Caco-2 (cell line): ENCODE results near the gene CDK2AP2. TPM values are rescaled to one million over a fixed set of nuclear protein-coding genes. Genes with fewer than 3 reads are reported as not detected.

Experiments used
- BruUV-seq: library from RNA; stranded (reverse); fragments of 400-500 nt; replicated peaks from 2 replicates; lab custom pipeline; 2021; lab: Mats Ljungman, UMichigan
- CTCF ChIA-PET: fragments of 300-600 bp; sonication (Branson Sonifier 250); formaldehyde crosslinking; loops from one replicate; lab custom pipeline; 2022; ENCODE audit warnings: antibody characterized with exemption; lab: Charles Lee
- POLR2A ChIA-PET: fragments of 300-600 bp; sonication (Branson Sonifier 250); formaldehyde crosslinking; loops from one replicate; lab custom pipeline; 2022; ENCODE audit warnings: antibody characterized with exemption; lab: Charles Lee
- DNase-seq, 2 experiments: peaks; one replicate each; pipeline versions ENCODE4 v3.0.0 to v3.0.0-alpha.2; 2020 to 2022
- H3K27me3 ChIP-seq: replicated peaks from 2 replicates; pipeline ENCODE4 v1.6.0; 2011; ENCODE audit warnings: low read length; ENCODE audit not compliant: control insufficient read depth, insufficient read depth
- H3K36me3 ChIP-seq: 2 replicates; pipeline ENCODE4 v1.5.1; 2011; ENCODE audit warnings: low read length; ENCODE audit not compliant: control insufficient read depth, insufficient read depth
- H3K4me1 ChIP-seq: fragments of 250-450 bp; sonication (Bioruptor Pico); 2 replicates; pipeline ENCODE4 v1.5.1; 2020; ENCODE audit warnings: mild to moderate bottlenecking
- H3K4me3 ChIP-seq: 2 replicates; pipeline ENCODE4 v1.5.1; 2011; ENCODE audit warnings: low read depth, mild to moderate bottlenecking, control low read depth, low read length
- H3K9me3 ChIP-seq: fragments of 250-450 bp; sonication (Bioruptor Pico); 2 replicates; pipeline ENCODE4 v1.5.1; 2020; ENCODE audit warnings: mild to moderate bottlenecking, moderate library complexity
- H3K27ac Mint-ChIP-seq: one replicate; pipeline ENCODE4 v1.8.0; 2022; ENCODE audit warnings: mixed read lengths; ENCODE audit not compliant: unreplicated experiment
- H3K27me3 Mint-ChIP-seq: one replicate; pipeline ENCODE4 v1.8.0; 2022; ENCODE audit warnings: mixed read lengths; ENCODE audit not compliant: insufficient read depth, unreplicated experiment
- H3K36me3 Mint-ChIP-seq: one replicate; pipeline ENCODE4 v1.8.0; 2022; ENCODE audit warnings: mild to moderate bottlenecking, mixed read lengths; ENCODE audit not compliant: insufficient read depth, unreplicated experiment
- H3K4me1 Mint-ChIP-seq: one replicate; pipeline ENCODE4 v1.8.0; 2022; ENCODE audit warnings: low read depth, mixed read lengths; ENCODE audit not compliant: unreplicated experiment
- H3K4me3 Mint-ChIP-seq: one replicate; pipeline ENCODE4 v1.8.0; 2022; ENCODE audit warnings: mild to moderate bottlenecking, moderate library complexity, mixed read lengths; ENCODE audit not compliant: unreplicated experiment
- H3K9me3 Mint-ChIP-seq: one replicate; pipeline ENCODE4 v1.8.0; 2022; ENCODE audit warnings: mixed read lengths; ENCODE audit not compliant: unreplicated experiment
- intact Hi-C: fragments of 100-400 bp; cut with micrococcal nuclease; formaldehyde crosslinking; loops from one replicate; pipeline ENCODE4 v1.10.0; 2022; ENCODE audit not compliant: unreplicated experiment
- total RNA-seq: library from RNA; stranded (reverse); gene quantifications from 2 replicates; pipeline ENCODE4 v1.2.3, GENCODE V29; 2022
- TF ChIP-seq, protein P1 (sequence below), 2 experiments: fragments of 200-600 bp in 1 of 2; IDR thresholded peaks; 1 replicate in 1 of 2; 2 replicates in 1 of 2; pipeline versions ENCODE4 v1.5.1 to v1.8.0; 2011 to 2022; ENCODE audit warnings: antibody characterized with exemption in 1 of 2, control low read depth in 1 of 2, inconsistent platforms in 1 of 2, low read depth in 1 of 2, low read length in 1 of 2, mild to moderate bottlenecking in 1 of 2, moderate library complexity in 1 of 2; ENCODE audit not compliant: insufficient read depth in 1 of 2, severe bottlenecking in 1 of 2, unreplicated experiment in 1 of 2

Gene CDK2AP2
- total RNA-seq, 1 experiment from 2014 or later = 99.4 TPM

DNA sequence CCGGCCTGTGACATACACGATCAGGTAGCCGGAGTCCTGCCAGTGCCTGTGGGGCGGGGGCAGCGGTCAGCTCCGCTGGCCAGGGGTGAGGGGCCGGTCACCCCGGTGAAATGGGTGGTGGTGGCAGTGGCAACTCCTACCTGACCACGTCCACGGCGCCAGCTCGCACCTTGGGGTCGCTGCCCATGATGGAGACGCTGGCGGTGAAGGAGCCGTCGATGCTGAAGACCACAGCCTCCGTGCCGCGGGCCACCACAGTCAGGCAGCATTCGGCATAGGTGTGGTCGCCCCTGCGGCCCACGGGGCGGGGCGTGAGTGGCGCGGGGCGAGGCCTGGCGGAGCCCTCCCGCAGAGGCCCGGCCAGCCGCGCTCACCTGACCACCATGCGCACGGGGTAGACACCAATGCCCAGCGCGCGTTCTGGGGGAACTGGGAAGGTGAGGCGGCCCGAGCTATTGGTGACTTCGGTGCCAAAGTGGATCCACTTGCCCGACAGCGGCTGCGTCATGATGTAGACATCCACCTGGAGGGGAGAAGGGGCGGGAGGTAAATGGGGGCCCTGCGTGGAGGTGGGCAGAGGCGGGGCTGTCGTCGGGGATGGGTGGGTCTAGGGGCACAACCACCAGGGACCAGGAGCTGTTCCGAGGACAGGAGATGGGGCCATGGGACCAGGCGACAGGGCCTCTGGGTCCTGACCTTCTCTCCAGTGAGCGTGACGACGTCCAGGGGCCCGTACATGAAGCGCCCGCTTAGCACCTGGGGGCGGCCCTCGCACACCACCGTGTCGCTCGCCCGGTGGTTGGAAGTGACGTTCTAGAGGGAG, 14.2 kb downstream of the CDK2AP2 start:
- TF ChIP-seq, protein P1, sequence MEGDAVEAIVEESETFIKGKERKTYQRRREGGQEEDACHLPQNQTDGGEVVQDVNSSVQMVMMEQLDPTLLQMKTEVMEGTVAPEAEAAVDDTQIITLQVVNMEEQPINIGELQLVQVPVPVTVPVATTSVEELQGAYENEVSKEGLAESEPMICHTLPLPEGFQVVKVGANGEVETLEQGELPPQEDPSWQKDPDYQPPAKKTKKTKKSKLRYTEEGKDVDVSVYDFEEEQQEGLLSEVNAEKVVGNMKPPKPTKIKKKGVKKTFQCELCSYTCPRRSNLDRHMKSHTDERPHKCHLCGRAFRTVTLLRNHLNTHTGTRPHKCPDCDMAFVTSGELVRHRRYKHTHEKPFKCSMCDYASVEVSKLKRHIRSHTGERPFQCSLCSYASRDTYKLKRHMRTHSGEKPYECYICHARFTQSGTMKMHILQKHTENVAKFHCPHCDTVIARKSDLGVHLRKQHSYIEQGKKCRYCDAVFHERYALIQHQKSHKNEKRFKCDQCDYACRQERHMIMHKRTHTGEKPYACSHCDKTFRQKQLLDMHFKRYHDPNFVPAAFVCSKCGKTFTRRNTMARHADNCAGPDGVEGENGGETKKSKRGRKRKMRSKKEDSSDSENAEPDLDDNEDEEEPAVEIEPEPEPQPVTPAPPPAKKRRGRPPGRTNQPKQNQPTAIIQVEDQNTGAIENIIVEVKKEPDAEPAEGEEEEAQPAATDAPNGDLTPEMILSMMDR (IDR thresholded peaks at IDR 0.05; ENCODE audit: insufficient read depth in 1 of 2, low read depth in 1 of 2, low read length in 1 of 2, severe bottlenecking in 1 of 2, unreplicated experiment in 1 of 2) = no peak
- no peak for DNase-seq
- Mint-ChIP-seq H3K4me1 (peaks cover 6% of the 10 kb centered on the region), H3K36me3 (peaks cover 86% of the 10 kb centered on the region), H3K27me3 (no peaks in the 10 kb centered on the region), H3K4me3 (no peak overlapping the region), H3K9me3 (no peaks in the 10 kb centered on the region), H3K27ac (no peak overlapping the region)
- ChIA-PET CTCF (no interaction called here), POLR2A (interaction anchor here (1.2 kb wide), 1 partner anchor 73 kb away, joined by 6 read pairs; no protein-coding TSS in a partner anchor)
- H3K4me1 ChIP-seq = 0 out of 2 replicates have a peak, but pooled peaks cover 5% of the 10 kb centered on the region
- peaks cover 10% of the 10 kb centered on the region; the same call in 1 of the 2 replicates for H3K36me3 ChIP-seq
- H3K4me3 ChIP-seq = no peak overlapping the region
- H3K27me3 ChIP-seq = no peaks in the 10 kb centered on the region
- BruUV-seq = no TSS peak
- intact Hi-C loops = no loop called here
- no peaks in the 10 kb centered on the region for H3K9me3 ChIP-seq

DNA sequence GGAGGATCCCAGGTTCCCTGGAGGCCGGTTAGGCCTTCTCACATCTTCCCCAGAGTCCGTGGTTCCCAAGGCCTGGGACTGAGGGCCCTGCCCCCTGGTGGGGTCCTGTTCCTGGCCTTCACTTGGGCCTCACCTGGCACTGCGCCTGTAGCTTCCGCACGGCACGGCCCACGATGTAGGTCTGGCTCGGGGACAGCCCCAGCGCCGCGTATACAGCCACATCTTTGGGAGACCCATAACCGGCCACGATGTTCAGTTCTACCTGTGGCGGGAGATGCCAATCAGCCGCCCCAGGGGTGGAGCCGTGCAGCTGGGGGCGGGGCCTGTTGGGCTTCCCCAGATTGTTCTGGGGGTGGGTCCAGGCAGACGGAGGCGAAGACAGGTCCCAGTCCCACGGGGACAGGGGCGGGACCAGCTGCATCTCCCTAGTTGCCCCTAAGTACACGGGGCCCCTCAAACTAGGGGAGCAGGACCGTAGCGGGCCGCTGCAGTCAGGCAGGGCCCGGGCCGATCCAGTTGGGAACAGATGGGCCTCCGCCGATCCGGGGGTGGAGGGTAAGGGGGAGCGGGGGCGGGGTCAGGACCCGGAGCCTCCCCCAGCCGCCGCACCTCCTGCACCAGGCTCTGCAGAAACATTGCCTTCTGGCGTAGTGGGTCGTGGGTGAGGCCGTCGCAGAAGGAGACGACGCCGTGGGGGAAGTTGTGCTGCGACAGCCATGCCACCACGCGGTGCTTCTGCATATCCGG, 15.0 kb downstream of the CDK2AP2 start:
- DNase-seq = peak in 1 of 2 experiments; percentile 54
- Histone ChIP-seq H3K9me3 (no peaks in the 10 kb centered on the region), H3K27me3 (no peaks in the 10 kb centered on the region), H3K36me3 (peaks cover 12% of the 10 kb centered on the region), H3K4me3 (no peak overlapping the region), H3K4me1 (0 out of 2 replicates have a peak, but pooled peaks cover 5% of the 10 kb centered on the region)
- H3K36me3 Mint-ChIP-seq = peaks cover 79% of the 10 kb centered on the region
- no peak overlapping the region for H3K4me3 Mint-ChIP-seq
- ChIA-PET CTCF (no interaction called here), POLR2A (interaction anchor here (1.2 kb wide), 1 partner anchor 72 kb away, joined by 6 read pairs; no protein-coding TSS in a partner anchor)
- peaks cover 6% of the 10 kb centered on the region for H3K4me1 Mint-ChIP-seq
- H3K9me3 Mint-ChIP-seq = no peaks in the 10 kb centered on the region
- TF ChIP-seq, protein P1 (IDR thresholded peaks at IDR 0.05; ENCODE audit: insufficient read depth in 1 of 2, low read depth in 1 of 2, low read length in 1 of 2, severe bottlenecking in 1 of 2, unreplicated experiment in 1 of 2) = no peak
- BruUV-seq = no TSS peak
- no peaks in the 10 kb centered on the region for H3K27me3 Mint-ChIP-seq
- H3K27ac Mint-ChIP-seq = no peak overlapping the region
- intact Hi-C loops = no loop called here

DNA sequence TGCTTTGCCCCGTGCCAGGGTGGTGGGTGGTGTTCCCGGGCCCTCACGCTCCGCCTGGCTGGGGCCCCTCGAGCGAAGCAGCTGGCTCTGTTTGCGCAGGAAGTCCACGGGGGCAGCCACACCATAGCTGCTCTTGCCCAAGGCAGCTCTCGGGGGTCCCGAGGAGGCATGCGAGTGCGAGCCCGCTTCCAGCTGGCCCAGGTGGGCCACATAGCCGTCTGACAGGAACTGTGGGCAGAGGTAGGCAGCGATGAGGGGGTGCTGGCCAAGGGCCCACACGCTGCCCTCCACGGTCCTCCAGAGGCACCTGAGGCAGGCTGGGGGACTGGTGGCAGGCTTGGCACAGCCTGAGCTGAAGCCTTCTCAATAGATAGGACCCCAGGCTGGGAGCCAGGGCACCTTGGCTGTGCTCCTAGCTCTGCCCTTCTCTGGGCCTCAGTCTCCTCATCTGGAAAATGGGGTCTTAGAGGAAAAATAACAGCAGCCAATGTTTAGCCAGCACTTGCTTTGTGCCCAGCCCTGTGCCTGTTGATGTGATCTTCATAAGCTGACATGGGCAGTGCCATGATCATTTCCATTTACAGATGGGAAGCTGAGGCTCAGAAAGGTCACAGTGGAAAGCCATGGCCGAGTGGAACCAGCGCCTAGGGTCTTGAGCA, 15.8 kb downstream of the CDK2AP2 start:
- peaks cover 77% of the 10 kb centered on the region for H3K36me3 Mint-ChIP-seq

More for the DNA sequence above, 15.8 kb downstream of the CDK2AP2 start:
- no TSS peak for BruUV-seq
- H3K27ac Mint-ChIP-seq = no peak overlapping the region
- DNase-seq = no peak
- Histone ChIP-seq H3K27me3 (no peaks in the 10 kb centered on the region), H3K9me3 (no peaks in the 10 kb centered on the region), H3K4me1 (0 out of 2 replicates have a peak, but pooled peaks cover 5% of the 10 kb centered on the region), H3K4me3 (no peak overlapping the region), H3K36me3 (peaks cover 13% of the 10 kb centered on the region)
- intact Hi-C loops = no loop called here
- peaks cover 6% of the 10 kb centered on the region for H3K4me1 Mint-ChIP-seq
- no peak overlapping the region for H3K4me3 Mint-ChIP-seq
- TF ChIP-seq, protein P1 (IDR thresholded peaks at IDR 0.05; ENCODE audit: insufficient read depth in 1 of 2, low read depth in 1 of 2, low read length in 1 of 2, severe bottlenecking in 1 of 2, unreplicated experiment in 1 of 2) = no peak
- no peaks in the 10 kb centered on the region for H3K9me3 Mint-ChIP-seq
- ChIA-PET CTCF (no interaction called here), POLR2A (interaction anchor here (1.2 kb wide), 1 partner anchor 72 kb away, joined by 6 read pairs; no protein-coding TSS in a partner anchor)
- H3K27me3 Mint-ChIP-seq = no peaks in the 10 kb centered on the region
